Vagina (tissue), 2 donors: ENCODE results near the gene MORN5.

Experiments
- POLR2AphosphoS5 ChIP-seq, 2 donors: sonication (generic); formaldehyde crosslinking; IDR thresholded peaks; one replicate each; pipeline ENCODE4 v1.9.0; 2017; ENCODE audit warnings: antibody characterized with exemption in 2 of 2, mild to moderate bottlenecking in 2 of 2, low read depth in 1 of 2; ENCODE audit not compliant: insufficient read depth in 1 of 2
- TF ChIP-seq, protein P1 (sequence below), 3 experiments: fragments of 450-650 bp in 2 of 3; fragments of 200-600 bp in 1 of 3; sonication (generic) in 1 of 3; IDR thresholded peaks; one replicate each; pipeline ENCODE4 v1.5.1; 2017 to 2019; ENCODE audit warnings: antibody characterized with exemption in 3 of 3, mild to moderate bottlenecking in 2 of 3, moderate library complexity in 2 of 3

DNA sequence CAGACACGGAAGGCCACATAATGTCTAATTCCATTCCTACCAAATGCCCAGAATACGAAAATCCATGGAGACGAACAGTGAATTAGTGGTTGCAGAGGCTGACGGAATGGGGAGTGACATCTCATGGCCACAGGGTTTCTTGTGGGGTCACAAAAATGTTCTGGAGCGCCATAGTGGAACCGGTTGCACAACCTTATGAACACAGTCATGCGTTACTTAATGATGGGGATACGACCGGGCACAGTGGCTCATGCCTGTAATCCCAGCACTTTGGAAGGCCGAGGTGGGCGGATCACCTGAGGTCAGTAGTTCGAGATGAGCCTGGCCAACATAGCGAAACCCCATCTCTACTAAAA, 40.6 kb upstream of the MORN5 start:
- TF ChIP-seq, protein P1, sequence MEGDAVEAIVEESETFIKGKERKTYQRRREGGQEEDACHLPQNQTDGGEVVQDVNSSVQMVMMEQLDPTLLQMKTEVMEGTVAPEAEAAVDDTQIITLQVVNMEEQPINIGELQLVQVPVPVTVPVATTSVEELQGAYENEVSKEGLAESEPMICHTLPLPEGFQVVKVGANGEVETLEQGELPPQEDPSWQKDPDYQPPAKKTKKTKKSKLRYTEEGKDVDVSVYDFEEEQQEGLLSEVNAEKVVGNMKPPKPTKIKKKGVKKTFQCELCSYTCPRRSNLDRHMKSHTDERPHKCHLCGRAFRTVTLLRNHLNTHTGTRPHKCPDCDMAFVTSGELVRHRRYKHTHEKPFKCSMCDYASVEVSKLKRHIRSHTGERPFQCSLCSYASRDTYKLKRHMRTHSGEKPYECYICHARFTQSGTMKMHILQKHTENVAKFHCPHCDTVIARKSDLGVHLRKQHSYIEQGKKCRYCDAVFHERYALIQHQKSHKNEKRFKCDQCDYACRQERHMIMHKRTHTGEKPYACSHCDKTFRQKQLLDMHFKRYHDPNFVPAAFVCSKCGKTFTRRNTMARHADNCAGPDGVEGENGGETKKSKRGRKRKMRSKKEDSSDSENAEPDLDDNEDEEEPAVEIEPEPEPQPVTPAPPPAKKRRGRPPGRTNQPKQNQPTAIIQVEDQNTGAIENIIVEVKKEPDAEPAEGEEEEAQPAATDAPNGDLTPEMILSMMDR (IDR thresholded peaks at IDR 0.05), result no peak
- TF ChIP-seq POLR2AphosphoS5 (IDR thresholded peaks at IDR 0.05; ENCODE audit: insufficient read depth in 1 of 2, low read depth in 1 of 2), result no peak
